BE2C (cell line): ENCODE measurements around the gene UBAP2.

ENCODE experiments used
- DNase-seq: peaks from one replicate; pipeline ENCODE4 v3.0.0-alpha.2; 2020
- H3K27me3 ChIP-seq: fragments of 250-450 bp; sonication (Bioruptor Pico); 2 replicates; pipeline ENCODE4 v1.5.1; 2020; ENCODE audit warnings: mild to moderate bottlenecking
- H3K36me3 ChIP-seq: fragments of 250-450 bp; sonication (Bioruptor Pico); 2 replicates; pipeline ENCODE4 v1.5.1; 2020; ENCODE audit warnings: mild to moderate bottlenecking
- H3K4me1 ChIP-seq: fragments of 250-450 bp; sonication (Bioruptor Pico); 2 replicates; pipeline ENCODE4 v1.5.1; 2020
- H3K4me3 ChIP-seq: 2 replicates; pipeline ENCODE4 v1.5.1; 2011; ENCODE audit warnings: low read depth, low read length
- H3K9me3 ChIP-seq: fragments of 250-450 bp; sonication (Bioruptor Pico); 2 replicates; pipeline ENCODE4 v1.5.1; 2020
- TF ChIP-seq, protein P1 (sequence below): IDR thresholded peaks from 2 replicates; pipeline ENCODE4 v1.5.1; 2012; ENCODE audit warnings: mild to moderate bottlenecking, low read depth, low read length

Gene UBAP2

DNA sequence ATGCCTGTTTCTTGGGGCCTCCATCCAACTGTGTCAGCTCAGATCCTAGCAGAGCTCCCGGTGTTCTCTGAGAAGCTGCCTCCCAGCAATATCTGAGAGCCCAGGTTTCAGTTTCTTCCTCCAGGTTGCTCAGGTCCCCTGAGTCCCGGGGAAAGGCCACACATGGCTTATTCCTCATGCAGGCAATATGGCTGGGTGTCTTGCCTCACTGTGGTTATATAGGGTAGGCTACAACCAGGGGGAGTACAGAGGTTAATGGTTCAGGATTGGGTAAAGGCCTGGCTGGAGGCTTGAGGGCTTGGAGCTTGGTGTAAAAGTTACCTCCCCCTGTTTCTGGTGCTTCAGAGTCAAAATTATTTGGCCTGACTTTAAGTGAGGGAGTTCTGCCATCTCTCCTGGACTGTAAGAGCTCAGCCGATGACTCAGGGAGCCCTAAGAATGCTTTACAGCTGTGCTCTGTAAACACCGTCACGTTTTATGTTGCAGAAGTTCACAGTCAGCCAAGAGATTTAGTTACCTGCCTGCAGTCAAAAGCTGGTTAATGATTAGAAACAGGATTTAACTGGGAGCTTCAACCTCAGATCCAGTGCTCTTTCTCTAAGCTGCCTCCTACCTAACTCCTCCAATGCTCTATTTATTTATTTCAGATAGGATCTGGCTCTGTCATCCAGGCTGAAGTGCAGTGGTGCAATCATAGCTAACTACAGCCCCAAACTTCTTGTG is 24.3 kb upstream of the UBAP2 start:
- TF ChIP-seq, protein P1, sequence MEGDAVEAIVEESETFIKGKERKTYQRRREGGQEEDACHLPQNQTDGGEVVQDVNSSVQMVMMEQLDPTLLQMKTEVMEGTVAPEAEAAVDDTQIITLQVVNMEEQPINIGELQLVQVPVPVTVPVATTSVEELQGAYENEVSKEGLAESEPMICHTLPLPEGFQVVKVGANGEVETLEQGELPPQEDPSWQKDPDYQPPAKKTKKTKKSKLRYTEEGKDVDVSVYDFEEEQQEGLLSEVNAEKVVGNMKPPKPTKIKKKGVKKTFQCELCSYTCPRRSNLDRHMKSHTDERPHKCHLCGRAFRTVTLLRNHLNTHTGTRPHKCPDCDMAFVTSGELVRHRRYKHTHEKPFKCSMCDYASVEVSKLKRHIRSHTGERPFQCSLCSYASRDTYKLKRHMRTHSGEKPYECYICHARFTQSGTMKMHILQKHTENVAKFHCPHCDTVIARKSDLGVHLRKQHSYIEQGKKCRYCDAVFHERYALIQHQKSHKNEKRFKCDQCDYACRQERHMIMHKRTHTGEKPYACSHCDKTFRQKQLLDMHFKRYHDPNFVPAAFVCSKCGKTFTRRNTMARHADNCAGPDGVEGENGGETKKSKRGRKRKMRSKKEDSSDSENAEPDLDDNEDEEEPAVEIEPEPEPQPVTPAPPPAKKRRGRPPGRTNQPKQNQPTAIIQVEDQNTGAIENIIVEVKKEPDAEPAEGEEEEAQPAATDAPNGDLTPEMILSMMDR, result no peak
- Histone ChIP-seq H3K4me3 (no peak overlapping the region), H3K36me3 (no peaks in the 10 kb centered on the region), H3K27me3 (no peaks in the 10 kb centered on the region), H3K9me3 (no peaks in the 10 kb centered on the region), H3K4me1 (no peaks in the 10 kb centered on the region)
- DNase-seq, result no peak

DNA sequence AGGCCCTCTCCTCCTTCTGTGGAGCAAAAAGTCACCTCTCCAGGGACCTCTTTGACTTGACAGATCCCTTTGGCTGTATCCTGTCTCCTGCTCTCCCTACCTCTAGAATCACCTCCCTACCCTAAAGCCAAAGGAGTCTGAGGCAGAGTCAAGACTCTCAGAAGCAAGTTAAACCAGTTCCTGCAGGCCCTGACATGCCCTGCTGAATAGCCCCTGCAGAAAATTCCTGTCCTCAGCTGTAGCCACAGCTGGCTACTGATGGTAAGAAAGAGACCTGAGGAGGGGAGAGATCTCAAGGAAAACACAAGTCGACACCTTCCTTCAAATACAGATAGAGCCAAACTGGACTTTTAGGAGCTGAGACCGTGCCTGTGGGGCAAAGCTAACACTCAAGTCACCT is 23.7 kb upstream of the UBAP2 start:
- Histone ChIP-seq H3K36me3 (no peaks in the 10 kb centered on the region), H3K9me3 (no peaks in the 10 kb centered on the region), H3K4me3 (no peak overlapping the region), H3K4me1 (no peaks in the 10 kb centered on the region), H3K27me3 (no peaks in the 10 kb centered on the region)
- TF ChIP-seq, protein P1, result no peak
- DNase-seq, result no peak

DNA sequence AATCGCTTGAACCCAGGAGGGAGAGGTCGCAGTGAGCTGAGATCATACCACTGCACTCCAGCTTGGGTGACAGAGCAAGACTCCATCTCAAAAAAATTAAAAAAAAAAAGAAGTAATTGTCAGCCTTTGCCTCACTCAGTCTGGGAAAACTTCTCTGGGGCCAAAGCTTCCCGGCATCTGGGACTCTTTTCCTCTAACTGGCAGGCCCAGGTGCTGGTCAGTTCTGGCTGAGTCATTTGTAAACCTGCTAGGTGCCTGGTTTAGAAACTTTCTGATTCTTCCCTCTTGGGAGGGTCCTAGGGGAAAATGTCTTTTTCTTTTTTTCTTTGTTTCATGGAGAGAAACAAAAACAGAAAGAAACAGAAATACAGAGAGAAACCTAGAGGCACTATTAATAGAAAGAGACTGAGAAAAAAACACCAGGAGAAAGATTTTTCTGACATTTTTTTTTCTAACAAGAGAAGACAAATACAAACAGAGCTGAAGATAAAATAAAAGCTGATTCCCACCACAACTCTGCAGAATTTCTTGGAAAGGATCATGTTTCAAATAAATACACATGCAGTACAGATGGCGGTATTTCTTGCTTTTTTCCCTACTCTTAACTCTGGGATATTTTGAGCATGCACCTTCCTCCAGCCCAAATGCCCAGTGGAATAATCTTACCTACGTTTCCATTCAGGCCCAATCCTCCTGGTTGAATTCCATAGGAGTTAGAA is 22.1 kb upstream of the UBAP2 start:
- no peaks in the 10 kb centered on the region for H3K36me3 ChIP-seq
- no peaks in the 10 kb centered on the region for H3K9me3 ChIP-seq
- no peaks in the 10 kb centered on the region for H3K27me3 ChIP-seq
- no peaks in the 10 kb centered on the region for H3K4me1 ChIP-seq
- no peak for DNase-seq
- no peak overlapping the region for H3K4me3 ChIP-seq
- TF ChIP-seq, protein P1, result no peak

DNA sequence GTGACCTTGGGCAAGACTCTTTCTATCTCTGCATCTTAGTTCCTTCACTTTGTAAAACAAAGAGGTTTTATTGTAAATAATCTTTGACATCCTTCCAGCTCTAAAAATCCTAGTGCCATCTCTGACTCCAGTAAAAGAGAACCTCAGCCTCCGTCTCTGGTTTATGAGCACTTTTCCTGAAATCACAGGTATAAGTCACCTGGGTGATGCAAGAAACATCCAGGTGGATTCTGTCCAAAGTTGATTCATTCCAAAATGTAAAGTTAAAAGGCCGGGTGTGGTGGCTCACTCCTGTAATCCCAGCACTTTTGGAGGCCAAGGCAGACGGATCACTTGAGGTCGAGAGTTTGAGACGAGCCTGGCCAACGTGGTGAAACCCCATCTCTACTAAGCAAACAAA is 21.1 kb upstream of the UBAP2 start:
- H3K4me3 ChIP-seq, result no peak overlapping the region
- TF ChIP-seq, protein P1, result no peak
- H3K4me1 ChIP-seq, result no peaks in the 10 kb centered on the region
- no peaks in the 10 kb centered on the region for H3K36me3 ChIP-seq
- H3K27me3 ChIP-seq, result no peaks in the 10 kb centered on the region
- DNase-seq, result no peak
- no peaks in the 10 kb centered on the region for H3K9me3 ChIP-seq

DNA sequence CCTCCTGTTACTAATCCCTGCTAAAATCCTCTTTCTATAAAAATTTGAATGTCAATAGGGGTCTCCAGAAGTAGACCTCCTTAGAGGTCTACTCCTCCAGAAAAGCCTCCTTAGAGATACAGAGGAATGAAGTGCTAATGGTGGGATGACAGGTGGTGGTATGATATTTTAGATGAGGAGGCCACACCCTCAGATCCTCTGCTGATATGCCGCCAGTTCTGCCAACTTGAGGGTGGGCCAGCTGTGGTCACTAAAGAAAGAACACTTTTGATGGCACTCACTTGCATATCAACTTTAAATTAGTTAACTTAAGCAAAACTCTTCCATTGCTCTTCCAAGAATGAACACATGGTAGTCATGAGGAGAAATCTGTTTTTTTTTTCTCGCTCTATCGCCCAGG is 16.9 kb upstream of the UBAP2 start:
- H3K9me3 ChIP-seq, result no peaks in the 10 kb centered on the region
- no peak overlapping the region for H3K4me3 ChIP-seq
- TF ChIP-seq, protein P1, result no peak
- no peaks in the 10 kb centered on the region for H3K36me3 ChIP-seq
- no peaks in the 10 kb centered on the region for H3K27me3 ChIP-seq
- DNase-seq, result no peak
- no peaks in the 10 kb centered on the region for H3K4me1 ChIP-seq

DNA sequence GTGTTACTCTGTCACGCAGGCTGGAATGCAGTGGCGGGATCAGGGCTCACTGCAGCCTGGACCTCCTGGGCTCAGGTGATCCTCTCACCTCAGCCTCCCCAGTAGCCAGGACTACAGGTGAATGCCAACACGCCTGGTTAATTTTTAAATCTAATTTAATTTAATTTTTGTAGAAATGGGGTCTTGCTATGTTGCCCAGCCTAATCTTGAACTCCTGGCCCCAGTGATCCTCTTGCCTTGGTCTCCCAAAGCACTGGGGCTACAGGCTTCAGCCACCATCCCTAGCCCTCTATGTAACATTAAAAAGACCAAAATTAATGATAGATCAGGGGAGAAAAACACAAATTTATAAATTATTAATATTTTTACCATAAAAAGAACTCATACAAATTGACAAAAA is 11.3 kb upstream of the UBAP2 start:
- no peaks in the 10 kb centered on the region for H3K36me3 ChIP-seq
- no peak for DNase-seq
- no peak overlapping the region for H3K4me3 ChIP-seq
- no peaks in the 10 kb centered on the region for H3K9me3 ChIP-seq
- no peaks in the 10 kb centered on the region for H3K4me1 ChIP-seq
- TF ChIP-seq, protein P1, result no peak
- no peaks in the 10 kb centered on the region for H3K27me3 ChIP-seq
